SU-DHL-6 (cell line): Measurements from ENCODE around the gene ITGA11.

Source experiments
- H2AFZ ChIP-seq: fragments of 200-600 bp; sonication (generic); 2 replicates; pipeline ENCODE4 v1.6.1; 2014; ENCODE audit warnings: low read depth, mild to moderate bottlenecking, moderate library complexity, mixed read lengths, antibody characterized with exemption, low read length; ENCODE audit not compliant: severe bottlenecking
- H3F3A ChIP-seq: fragments of 200-600 bp; shearing (Covaris generic); 2 replicates; pipeline ENCODE4 v1.6.0; 2016; ENCODE audit warnings: antibody characterized with exemption, mild to moderate bottlenecking; ENCODE audit not compliant: insufficient read depth
- H3K27ac ChIP-seq: fragments of 200-600 bp; sonication (generic); 2 replicates; pipeline ENCODE4 v1.5.1; 2016; ENCODE audit warnings: low read depth, mild to moderate bottlenecking, low read length, moderate library complexity, mixed read lengths
- H3K27me3 ChIP-seq: fragments of 200-600 bp; sonication (generic), shearing (Covaris generic); 2 replicates; pipeline ENCODE4 v1.6.0; 2014; ENCODE audit warnings: mild to moderate bottlenecking, low read length
- H3K36me3 ChIP-seq: fragments of 200-600 bp; sonication (generic); 2 replicates; pipeline ENCODE4 v1.6.1; 2014; ENCODE audit warnings: mild to moderate bottlenecking, low read length, mixed read lengths
- H3K4me2 ChIP-seq: fragments of 300-600, 200-600 bp; shearing (Covaris generic), sonication (generic); 2 replicates; pipeline ENCODE4 v1.6.0; 2014; ENCODE audit warnings: low read length, low read depth, mild to moderate bottlenecking; ENCODE audit not compliant: poor library complexity, severe bottlenecking
- H3K4me3 ChIP-seq: fragments of 200-600 bp; sonication (generic); 2 replicates; pipeline ENCODE4 v1.5.1; 2014; ENCODE audit warnings: antibody characterized with exemption, low read length, mild to moderate bottlenecking, mixed read lengths; ENCODE audit not compliant: insufficient read depth, poor library complexity, severe bottlenecking
- H3K79me2 ChIP-seq: fragments of 200-600 bp; sonication (generic); 2 replicates; pipeline ENCODE4 v1.6.1; 2014; ENCODE audit warnings: mild to moderate bottlenecking, low read length, moderate library complexity; ENCODE audit not compliant: insufficient read depth
- H3K9ac ChIP-seq: fragments of 200-600 bp; sonication (generic); 2 replicates; pipeline ENCODE4 v1.7.0; 2014; ENCODE audit warnings: mild to moderate bottlenecking, low read length
- H3K9me2 ChIP-seq: fragments of 200-600 bp; sonication (generic); replicated peaks from 2 replicates; pipeline ENCODE4 v1.6.1; 2014; ENCODE audit warnings: low read length; ENCODE audit not compliant: insufficient read depth
- H3K9me3 ChIP-seq: fragments of 200-600 bp; sonication (generic); 2 replicates; pipeline ENCODE4 v1.6.1; 2014; ENCODE audit warnings: low read length, mixed read lengths; ENCODE audit not compliant: insufficient read depth
- H4K20me1 ChIP-seq: fragments of 200-600 bp; sonication (generic); 2 replicates; pipeline ENCODE4 v1.6.1; 2014; ENCODE audit warnings: low read depth, mild to moderate bottlenecking, antibody characterized with exemption, low read length, moderate library complexity, mixed read lengths
- EZH2phosphoT487 ChIP-seq: fragments of 200-600 bp; sonication (generic), shearing (Covaris generic); conservative IDR thresholded peaks from 2 replicates; pipeline ENCODE4 v1.6.1; 2018; ENCODE audit warnings: mild to moderate bottlenecking, antibody characterized with exemption, low read length, moderate library complexity, mixed read lengths
- TF ChIP-seq, protein P1 (sequence below): fragments of 200-600 bp; sonication (generic); IDR thresholded peaks from one replicate; pipeline ENCODE4 v1.5.1; 2017; ENCODE audit warnings: antibody characterized with exemption, mild to moderate bottlenecking, low read length, moderate library complexity; ENCODE audit not compliant: insufficient read depth, poor library complexity, severe bottlenecking

Gene ITGA11

GRCh38 chr15:68265081-68265480, 166.9 kb downstream of the ITGA11 start:
- Histone ChIP-seq H3F3A (no peaks in the 10 kb centered on the region), H3K27ac (no peak overlapping the region), H3K27me3 (0 out of 2 replicates have a peak, but pooled peaks cover 3% of the 10 kb centered on the region), H3K9me3 (no peaks in the 10 kb centered on the region), H3K4me2 (no peak overlapping the region), H3K4me3 (no peak overlapping the region), H2AFZ (no peak overlapping the region), H3K79me2 (no peaks in the 10 kb centered on the region), H3K36me3 (no peaks in the 10 kb centered on the region), H4K20me1 (no peaks in the 10 kb centered on the region), H3K9ac (no peak overlapping the region), H3K9me2 (no peaks in the 10 kb centered on the region)
- TF ChIP-seq, protein P1, sequence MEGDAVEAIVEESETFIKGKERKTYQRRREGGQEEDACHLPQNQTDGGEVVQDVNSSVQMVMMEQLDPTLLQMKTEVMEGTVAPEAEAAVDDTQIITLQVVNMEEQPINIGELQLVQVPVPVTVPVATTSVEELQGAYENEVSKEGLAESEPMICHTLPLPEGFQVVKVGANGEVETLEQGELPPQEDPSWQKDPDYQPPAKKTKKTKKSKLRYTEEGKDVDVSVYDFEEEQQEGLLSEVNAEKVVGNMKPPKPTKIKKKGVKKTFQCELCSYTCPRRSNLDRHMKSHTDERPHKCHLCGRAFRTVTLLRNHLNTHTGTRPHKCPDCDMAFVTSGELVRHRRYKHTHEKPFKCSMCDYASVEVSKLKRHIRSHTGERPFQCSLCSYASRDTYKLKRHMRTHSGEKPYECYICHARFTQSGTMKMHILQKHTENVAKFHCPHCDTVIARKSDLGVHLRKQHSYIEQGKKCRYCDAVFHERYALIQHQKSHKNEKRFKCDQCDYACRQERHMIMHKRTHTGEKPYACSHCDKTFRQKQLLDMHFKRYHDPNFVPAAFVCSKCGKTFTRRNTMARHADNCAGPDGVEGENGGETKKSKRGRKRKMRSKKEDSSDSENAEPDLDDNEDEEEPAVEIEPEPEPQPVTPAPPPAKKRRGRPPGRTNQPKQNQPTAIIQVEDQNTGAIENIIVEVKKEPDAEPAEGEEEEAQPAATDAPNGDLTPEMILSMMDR = no peak
- no peak for TF ChIP-seq EZH2phosphoT487

DNA sequence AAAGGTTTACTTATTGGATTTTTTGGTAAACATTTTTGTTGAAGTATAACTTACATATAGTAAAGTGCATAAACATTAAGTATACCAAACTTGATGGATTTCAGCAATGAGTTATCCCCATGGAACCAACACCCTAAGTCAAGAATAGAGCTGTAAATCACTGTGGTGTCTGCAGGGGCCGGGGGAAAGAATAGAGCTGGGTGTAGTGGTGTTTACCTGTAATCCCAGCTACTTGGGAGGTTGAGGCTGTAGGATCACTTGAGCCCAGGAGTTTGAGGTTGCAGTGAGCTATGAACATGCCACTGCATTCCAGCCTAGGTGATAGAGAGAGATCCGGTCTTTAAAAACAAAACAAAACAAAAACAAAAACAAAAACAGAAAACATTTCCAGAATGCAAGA, 167.7 kb downstream of the ITGA11 start:
- Histone ChIP-seq H3K9me3 (no peaks in the 10 kb centered on the region), H3K79me2 (no peaks in the 10 kb centered on the region), H3K4me2 (no peak overlapping the region), H3F3A (no peaks in the 10 kb centered on the region), H3K9me2 (no peaks in the 10 kb centered on the region), H3K27ac (no peak overlapping the region), H3K27me3 (0 out of 2 replicates have a peak, but pooled peaks cover 3% of the 10 kb centered on the region), H3K36me3 (no peaks in the 10 kb centered on the region), H3K4me3 (no peak overlapping the region), H2AFZ (no peak overlapping the region), H4K20me1 (no peaks in the 10 kb centered on the region), H3K9ac (no peak overlapping the region)
- no peak for TF ChIP-seq EZH2phosphoT487
- TF ChIP-seq, protein P1 = no peak

- no peak overlapping the region for H3K9ac ChIP-seq
These were observed 169.2 kb downstream of the ITGA11 start for GRCh38 chr15:68262514-68263356.

More at GRCh38 chr15:68262514-68263356, 169.2 kb downstream of the ITGA11 start:
- TF ChIP-seq, protein P1 = no peak
- H3K27ac ChIP-seq = no peak overlapping the region
- no peaks in the 10 kb centered on the region for H3K79me2 ChIP-seq
- H3K4me2 ChIP-seq = no peak overlapping the region
- no peak overlapping the region for H3K4me3 ChIP-seq
- no peak overlapping the region for H2AFZ ChIP-seq
- H3K27me3 ChIP-seq = 0 out of 2 replicates have a peak, but pooled peaks cover 3% of the 10 kb centered on the region
- no peaks in the 10 kb centered on the region for H3F3A ChIP-seq
- no peaks in the 10 kb centered on the region for H4K20me1 ChIP-seq
- H3K36me3 ChIP-seq = no peaks in the 10 kb centered on the region
- H3K9me2 ChIP-seq = no peaks in the 10 kb centered on the region
- no peaks in the 10 kb centered on the region for H3K9me3 ChIP-seq
